ENCODE measurements around the gene ACTN1.

DNA sequence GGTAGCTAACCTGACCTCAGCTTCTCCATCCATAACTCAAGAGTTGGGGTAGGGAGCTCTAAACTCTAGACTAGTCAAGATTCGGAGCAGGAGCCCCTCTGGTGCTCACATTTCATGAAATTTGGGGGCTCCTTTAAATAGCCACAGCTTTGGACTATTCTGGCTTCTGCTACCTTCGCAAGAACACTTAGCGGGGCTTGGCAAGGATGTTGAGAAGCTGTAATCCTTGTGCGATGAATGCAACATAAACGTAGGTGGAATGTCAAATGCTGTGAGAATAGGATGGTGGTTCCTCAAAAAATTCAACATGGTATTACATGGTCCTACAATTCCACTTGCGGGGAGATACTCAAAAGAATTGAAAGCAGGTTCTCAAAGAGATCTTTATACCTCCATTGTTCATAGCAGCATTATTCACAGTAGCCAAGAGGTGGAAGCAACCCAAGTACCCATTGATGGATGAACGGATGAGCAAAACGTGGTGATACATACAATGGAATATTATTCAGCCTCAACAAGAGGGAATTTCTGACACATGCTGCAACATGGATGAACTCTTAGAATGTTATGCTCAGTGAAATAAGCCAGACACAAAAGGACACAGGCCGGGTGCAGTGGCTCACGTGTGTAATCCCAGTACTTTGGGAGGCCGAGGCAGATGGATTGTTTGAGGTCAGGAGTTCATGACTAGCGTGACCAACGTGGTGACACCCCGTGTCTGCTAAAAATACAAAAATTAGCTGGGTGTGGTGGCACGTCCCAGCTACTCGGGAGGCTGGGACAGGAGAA lies 73.8 kb downstream of the ACTN1 start:
- TF ChIP-seq, protein P1, sequence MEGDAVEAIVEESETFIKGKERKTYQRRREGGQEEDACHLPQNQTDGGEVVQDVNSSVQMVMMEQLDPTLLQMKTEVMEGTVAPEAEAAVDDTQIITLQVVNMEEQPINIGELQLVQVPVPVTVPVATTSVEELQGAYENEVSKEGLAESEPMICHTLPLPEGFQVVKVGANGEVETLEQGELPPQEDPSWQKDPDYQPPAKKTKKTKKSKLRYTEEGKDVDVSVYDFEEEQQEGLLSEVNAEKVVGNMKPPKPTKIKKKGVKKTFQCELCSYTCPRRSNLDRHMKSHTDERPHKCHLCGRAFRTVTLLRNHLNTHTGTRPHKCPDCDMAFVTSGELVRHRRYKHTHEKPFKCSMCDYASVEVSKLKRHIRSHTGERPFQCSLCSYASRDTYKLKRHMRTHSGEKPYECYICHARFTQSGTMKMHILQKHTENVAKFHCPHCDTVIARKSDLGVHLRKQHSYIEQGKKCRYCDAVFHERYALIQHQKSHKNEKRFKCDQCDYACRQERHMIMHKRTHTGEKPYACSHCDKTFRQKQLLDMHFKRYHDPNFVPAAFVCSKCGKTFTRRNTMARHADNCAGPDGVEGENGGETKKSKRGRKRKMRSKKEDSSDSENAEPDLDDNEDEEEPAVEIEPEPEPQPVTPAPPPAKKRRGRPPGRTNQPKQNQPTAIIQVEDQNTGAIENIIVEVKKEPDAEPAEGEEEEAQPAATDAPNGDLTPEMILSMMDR (IDR thresholded peaks at IDR 0.05 in 2 of 3, conservative IDR thresholded peaks at IDR 0.05 in 1 of 3; ENCODE audit: control insufficient read depth in 2 of 3, extremely low read depth in 1 of 3, insufficient read depth in 1 of 3, low read depth in 3 of 3, low read length in 3 of 3) = no peak
- no peak for TF ChIP-seq FOXM1 (IDR thresholded peaks at IDR 0.05; ENCODE audit: low read depth, low read length)
- no peak for TF ChIP-seq EZH2 (IDR thresholded peaks at IDR 0.05; ENCODE audit: borderline replicate concordance, control insufficient read depth, low read depth, low read length)
- TF ChIP-seq SUPT20H (IDR thresholded peaks at IDR 0.05; ENCODE audit: borderline replicate concordance, control insufficient read depth, low read depth, low read length) = no peak
- TF ChIP-seq BCL11A (IDR thresholded peaks at IDR 0.05; ENCODE audit: low read depth, low read length) = no peak
- TF ChIP-seq JUNB (IDR thresholded peaks at IDR 0.05) = no peak
- TF ChIP-seq, protein P2, sequence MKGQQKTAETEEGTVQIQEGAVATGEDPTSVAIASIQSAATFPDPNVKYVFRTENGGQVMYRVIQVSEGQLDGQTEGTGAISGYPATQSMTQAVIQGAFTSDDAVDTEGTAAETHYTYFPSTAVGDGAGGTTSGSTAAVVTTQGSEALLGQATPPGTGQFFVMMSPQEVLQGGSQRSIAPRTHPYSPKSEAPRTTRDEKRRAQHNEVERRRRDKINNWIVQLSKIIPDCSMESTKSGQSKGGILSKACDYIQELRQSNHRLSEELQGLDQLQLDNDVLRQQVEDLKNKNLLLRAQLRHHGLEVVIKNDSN (IDR thresholded peaks at IDR 0.05; ENCODE audit: borderline replicate concordance, extremely low read length, insufficient read depth, low read depth, low read length) = no peak
- TF ChIP-seq, protein P3, sequence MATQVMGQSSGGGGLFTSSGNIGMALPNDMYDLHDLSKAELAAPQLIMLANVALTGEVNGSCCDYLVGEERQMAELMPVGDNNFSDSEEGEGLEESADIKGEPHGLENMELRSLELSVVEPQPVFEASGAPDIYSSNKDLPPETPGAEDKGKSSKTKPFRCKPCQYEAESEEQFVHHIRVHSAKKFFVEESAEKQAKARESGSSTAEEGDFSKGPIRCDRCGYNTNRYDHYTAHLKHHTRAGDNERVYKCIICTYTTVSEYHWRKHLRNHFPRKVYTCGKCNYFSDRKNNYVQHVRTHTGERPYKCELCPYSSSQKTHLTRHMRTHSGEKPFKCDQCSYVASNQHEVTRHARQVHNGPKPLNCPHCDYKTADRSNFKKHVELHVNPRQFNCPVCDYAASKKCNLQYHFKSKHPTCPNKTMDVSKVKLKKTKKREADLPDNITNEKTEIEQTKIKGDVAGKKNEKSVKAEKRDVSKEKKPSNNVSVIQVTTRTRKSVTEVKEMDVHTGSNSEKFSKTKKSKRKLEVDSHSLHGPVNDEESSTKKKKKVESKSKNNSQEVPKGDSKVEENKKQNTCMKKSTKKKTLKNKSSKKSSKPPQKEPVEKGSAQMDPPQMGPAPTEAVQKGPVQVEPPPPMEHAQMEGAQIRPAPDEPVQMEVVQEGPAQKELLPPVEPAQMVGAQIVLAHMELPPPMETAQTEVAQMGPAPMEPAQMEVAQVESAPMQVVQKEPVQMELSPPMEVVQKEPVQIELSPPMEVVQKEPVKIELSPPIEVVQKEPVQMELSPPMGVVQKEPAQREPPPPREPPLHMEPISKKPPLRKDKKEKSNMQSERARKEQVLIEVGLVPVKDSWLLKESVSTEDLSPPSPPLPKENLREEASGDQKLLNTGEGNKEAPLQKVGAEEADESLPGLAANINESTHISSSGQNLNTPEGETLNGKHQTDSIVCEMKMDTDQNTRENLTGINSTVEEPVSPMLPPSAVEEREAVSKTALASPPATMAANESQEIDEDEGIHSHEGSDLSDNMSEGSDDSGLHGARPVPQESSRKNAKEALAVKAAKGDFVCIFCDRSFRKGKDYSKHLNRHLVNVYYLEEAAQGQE (IDR thresholded peaks at IDR 0.05; ENCODE audit: low read depth, low read length) = no peak
- no peak for TF ChIP-seq TCF7 (IDR thresholded peaks at IDR 0.05; ENCODE audit: borderline replicate concordance)

Data from GM12878 (cell line).